Embryonic facial prominence (tissue), 1 donor: ENCODE measurements around the gene SYMPK.
A peak's percentile ranks its signal among the peaks of the same experiment; 100 is the strongest.
"Not testable (repeated sequence)": the region's sequence is repeated elsewhere in the genome, so short reads cannot be mapped to it uniquely, and the experiment has no call there.

Source experiments
- DNase-seq: peaks from one replicate; pipeline ENCODE4 v3.0.0-alpha.2; 2016; ENCODE audit errors: extremely low spot score

Gene SYMPK

DNA sequence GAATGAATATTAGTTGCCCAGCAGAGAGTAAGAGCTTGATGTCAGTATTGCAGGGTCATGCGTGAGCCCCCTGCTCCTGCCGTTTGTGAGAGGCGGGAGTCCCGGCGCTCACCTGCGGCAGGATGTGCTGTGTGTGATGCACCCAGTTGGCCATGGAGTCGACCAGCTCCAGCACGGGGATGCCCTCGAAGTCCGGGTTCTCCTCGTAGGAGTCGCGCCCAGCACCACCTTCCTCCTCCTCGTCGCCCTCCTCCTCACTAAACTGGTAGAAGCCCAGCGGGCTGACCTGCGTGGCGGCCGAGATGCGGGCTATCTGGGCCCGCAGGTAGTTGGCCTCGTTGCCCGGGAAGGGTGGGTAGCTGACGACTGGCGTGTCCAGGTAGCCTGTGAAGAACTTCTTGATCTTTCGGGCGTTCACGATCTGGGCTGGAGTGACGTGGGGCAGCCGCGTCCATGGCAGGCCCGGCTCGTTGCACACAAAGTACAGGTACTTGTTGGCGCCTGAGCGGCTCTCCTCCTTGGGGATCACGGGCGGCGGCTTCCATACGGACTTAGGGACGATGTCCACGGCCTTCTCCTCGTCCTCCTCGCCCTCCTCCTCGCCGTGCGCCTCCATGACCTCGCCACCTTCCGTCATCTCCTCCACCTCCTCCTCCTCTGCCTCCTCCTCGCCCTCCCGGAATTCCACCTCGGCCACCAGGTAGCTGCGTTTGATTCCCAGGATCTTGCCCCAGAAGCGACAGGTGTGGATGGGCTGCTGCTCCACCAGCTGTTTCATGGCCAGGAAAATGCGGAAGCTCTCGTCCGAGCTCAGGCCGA, 58.6 kb downstream of the SYMPK start:
- no peak for DNase-seq

DNA sequence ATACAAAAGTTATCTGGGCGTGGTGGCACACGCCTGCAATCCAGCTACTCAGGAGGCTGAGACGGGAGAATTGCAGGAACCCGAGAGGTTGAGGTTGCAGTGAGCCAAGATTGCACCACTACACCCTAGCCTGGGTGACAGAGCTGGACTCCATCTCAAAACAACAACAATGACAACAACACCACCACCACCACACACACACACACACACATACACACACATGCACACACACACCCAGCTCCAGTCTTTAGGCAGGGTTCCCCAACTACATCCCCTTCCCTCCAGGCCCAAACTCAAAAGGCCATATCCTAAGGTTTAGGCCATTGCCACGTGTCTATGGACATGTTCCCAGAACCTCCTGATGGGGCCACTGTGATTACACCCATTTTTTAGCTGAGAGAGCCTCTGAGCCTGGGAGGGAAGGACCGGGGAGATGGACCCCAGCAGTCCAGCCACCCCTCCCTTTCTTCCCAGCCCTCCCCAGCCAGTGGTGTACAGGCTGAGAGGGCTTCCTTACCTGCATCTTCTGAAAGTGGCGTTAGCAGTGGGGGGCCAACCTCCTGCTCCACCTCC, 61.3 kb downstream of the SYMPK start:
- DNase-seq, result no peak

DNA sequence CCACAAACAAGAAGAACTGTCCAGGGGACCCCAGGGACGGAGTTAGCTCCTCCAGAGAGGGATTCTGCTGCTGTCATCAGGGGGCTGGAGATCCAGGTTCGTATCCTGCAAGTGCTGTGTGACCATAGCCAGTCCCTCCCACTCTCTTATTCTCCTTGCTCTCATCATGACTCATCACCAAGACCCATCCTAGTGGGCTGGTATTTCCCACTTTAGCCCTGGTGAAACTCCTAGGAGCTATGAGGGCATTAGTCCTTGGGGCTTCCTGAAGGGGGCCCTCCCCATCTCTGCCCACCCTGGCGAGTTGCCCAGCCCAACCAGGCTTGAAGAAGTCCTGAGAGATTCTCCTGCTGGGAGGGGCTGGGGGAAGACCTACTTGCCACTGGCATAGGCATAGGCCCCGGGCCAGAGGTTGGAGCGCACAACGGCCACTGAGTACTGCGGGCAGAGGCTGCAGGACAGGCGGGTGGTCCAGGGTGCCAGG, 62.8 kb downstream of the SYMPK start:
- no peak for DNase-seq

DNA sequence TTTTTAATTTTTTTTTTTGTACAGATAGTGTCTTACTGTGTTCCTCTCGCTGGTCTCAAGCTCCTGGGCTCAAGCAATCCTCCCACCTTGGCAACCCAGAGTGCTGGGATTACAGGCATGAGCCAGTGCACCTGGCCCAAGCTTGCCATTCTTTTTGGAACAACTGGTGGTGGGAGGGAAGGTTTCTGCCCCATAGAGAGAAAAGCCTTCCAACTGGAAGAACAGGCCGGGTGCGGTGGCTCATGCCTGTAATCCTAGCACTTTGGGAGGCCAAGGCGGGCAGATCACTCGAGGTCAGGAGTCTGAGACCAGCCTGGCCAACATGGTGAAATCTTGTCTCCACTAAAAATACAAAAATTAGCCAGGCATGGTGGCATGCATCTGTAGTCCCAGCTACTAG, 63.4 kb downstream of the SYMPK start:
- DNase-seq, result not testable (repeated sequence)

DNA sequence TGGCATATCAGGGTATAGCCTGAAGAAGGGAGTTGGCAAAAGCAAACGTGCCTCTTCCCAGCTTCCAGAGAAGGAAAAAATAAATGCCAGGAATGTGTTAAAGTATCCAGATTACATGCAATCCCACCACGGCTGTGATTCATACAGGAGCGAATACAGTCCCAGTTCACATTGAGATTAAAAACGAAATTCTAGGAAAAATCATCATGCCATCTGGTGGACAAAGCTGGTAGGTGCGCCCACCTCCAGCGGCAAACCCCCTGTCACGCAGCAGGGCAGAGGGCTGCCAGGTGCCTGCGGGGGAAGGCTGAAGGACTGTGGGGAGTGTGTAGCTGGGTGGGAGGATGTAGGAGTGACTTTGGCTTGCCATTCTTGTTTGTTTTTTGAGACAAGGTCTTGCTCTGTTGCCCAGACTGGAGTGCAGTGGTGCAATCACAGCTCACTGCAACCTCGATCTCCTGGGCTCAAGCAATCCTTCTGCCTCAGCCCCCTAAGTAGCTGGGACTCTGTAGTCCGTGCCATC, 63.9 kb downstream of the SYMPK start:
- DNase-seq, result peak; percentile 37

DNA sequence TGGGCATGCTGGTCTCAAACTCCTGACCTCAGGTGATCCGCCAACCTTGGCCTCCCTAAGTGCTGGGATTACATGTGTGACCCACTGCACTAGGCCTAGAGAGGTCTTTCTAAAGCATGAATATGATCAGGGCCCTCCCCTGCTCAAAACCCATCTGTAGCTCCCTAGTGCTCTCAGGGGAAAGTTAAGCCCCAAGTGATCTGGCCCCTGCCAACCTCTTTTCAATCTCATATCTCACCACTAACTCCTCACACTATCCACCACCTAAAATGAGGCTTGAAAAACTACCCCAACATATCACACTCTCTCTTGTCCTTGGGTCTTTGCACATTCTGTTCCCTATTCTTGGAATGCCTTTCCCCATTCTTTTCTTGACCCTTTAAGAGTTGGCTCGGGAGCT, 68.3 kb downstream of the SYMPK start:
- no peak for DNase-seq

DNA sequence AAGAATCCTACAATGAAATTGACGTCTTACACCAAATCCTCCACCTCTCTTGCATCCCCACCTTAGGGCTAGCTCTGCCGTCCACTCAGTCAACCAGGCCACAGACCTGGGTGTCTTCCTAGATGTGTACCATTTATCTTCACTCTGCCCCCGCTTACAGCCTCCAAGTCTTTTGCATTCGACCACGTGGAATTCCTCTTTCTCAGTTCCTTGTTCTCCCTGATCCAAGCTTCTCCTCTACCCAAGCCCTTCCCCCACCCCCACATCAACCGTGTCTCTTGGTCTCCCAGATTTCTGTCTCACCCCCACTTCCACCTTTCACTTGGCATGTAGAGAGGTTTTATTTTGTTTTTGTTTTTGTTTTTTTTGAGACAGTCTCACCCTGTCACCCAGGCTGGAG, 69.1 kb downstream of the SYMPK start:
- no peak for DNase-seq

DNA sequence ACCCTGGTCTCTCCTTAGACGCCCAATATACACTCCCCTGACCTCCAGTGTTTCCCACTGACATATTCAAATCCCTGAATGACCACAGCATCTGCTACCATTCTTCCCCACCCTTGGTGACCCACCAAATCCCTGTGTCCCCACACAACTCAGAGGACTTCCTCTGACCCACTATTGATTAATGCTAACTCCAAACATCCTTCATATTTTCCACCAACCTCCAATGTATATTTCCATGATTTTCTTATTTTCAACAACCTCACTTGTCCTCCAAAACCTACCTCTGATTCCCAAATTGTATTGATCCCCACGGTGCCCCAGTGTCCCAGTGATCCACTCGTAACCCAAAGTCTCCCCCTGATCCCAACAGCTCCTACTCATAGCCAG, 69.8 kb downstream of the SYMPK start:
- no peak for DNase-seq

DNA sequence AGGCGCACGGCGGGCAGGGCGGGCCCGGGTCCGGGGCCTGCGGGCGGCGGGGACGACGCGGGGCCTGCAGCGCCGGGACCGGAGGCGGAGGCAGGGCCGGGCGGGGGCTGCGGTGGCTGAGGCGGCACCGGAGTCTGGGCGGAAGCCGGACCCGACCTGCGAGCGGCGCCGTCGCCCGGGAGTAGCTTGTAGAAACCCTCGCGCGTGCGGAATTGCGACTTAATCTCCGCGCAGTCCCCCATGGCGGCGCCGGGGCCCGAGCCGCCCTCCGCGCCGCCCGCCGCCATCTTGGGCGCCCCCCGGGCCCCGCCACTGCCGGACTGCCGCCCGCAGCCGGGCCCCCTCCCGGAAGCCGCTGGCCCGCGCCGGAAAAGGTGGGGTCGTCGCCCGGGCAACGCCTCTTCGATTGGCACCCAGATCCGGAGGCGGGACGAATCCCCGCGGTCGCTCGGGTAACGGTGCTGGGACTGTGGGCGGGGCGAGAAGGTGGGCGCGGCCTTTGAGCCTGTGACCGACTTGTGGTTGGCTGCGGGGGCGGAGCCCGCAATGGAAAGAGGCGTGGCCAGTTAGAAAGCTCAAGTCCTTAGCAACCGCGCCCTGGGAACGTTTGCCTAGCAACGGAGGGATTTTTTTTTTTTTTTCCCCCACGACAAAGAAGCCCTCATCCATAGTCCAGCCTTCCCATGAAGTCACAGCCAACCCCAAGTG, 70.3 kb downstream of the SYMPK start, which contains the start of gene DMWD:
TSS of gene DMWD (minus strand) at position 376 of the 708 bp plus-strand sequence. CDS start at position 287, 89 bp downstream.
- peak; percentile 97 for DNase-seq

DNA sequence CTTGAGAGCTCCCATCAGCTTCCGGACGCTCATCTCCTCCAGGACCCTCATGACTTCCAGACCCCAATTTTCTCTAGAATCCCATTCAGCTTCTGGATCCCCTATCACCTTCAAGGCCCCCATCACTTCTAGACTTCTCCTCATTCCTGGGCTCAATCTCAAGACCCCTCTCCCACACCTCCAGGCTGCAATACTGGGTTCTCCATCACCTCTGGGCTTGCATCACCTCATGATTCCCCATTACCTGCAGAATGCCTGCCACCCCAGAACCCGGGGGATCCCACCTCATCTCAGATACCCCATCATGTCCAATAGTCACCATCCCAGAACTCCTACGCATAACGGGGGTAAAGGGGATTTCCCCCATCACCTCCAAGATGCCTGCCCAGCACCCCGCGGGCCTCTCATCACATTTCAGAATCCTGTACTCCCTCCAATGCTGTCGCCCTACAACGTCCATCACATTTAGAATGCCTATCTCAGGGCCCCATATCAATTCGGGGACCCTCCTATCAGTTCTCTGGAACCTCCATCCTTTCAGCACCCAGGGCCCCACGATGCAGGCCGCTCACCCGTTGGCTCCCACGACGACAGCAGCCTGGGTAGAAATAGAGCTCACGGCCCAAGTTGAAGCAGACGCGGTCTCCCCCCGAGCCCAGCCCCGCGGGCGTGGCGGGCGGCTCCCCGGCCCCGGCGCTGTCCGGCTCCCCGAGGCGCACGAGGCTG, 71.0 kb downstream of the SYMPK start:
- no peak for DNase-seq

DNA sequence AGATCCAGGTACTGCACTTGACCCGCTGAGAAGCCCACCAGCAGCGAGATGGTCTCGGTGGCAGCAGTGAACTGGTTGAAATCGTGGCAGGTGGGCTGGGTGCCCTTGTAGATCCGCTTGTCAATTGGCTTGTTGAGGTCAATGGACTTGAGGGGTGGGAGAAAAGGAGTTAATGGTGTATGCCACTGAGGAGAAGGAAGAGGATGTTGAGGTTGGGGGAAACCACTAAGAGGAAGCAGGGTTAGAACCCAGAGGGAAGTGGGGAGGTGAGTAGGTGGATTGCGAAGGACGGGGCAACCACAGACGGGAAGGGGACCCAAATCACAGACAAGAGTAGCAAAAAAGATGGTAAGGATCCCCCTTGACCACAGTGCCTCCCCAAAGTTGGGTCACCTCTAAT, 72.0 kb downstream of the SYMPK start:
- no peak for DNase-seq

DNA sequence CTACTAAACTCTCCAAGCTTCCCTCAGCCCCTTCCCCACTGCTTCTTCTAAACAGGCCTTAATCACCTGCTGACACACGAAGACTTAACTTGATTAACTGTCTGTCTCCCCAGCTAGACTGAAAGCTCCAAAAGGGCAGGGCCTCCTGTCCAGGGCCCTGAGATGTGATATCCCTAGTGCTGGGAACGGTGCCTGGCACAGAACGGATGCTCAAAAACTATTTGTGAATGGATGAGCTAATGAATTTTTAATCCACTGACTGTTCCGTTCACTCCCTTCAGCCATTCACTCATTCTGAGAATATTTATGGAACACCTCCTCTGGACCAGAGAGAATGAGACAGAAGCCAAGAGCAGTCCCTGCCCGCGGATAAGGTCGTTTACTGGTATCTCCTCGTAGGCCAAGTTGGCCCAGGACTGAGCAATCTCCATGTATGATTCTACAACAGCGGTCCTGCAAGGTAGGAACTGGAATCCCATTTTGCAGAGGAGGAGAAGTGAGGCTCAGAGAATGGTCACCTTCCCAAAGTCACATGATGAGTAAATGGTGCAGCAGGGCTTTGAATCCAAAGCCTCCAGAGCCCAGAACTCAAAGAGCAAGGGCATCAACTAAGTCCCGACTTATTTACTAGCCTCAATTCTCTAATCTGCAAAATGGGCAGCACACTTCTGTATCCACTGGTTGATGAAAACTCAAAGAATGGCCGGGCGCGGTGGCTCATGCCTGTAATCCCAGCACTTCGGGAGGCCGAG, 73.7 kb downstream of the SYMPK start:
- DNase-seq, result no peak

DNA sequence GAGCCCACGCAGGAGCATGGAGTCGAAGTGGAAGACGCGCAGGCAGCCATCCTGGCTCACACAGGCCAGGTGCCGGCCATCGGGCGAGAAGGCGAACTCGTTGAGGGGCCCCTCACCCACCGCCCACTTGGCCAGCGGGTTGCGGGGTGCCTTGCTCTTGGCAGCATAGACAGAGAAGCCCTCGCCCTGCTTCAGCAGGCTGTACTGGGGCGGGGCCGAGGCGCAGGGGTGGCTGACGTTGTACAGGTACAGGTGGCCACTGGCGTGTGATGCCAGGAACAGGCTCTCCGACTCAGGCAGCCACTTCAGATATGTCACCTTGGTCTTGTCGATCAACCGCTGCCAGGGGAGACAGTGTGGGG, 76.4 kb downstream of the SYMPK start:
- DNase-seq, result no peak

DNA sequence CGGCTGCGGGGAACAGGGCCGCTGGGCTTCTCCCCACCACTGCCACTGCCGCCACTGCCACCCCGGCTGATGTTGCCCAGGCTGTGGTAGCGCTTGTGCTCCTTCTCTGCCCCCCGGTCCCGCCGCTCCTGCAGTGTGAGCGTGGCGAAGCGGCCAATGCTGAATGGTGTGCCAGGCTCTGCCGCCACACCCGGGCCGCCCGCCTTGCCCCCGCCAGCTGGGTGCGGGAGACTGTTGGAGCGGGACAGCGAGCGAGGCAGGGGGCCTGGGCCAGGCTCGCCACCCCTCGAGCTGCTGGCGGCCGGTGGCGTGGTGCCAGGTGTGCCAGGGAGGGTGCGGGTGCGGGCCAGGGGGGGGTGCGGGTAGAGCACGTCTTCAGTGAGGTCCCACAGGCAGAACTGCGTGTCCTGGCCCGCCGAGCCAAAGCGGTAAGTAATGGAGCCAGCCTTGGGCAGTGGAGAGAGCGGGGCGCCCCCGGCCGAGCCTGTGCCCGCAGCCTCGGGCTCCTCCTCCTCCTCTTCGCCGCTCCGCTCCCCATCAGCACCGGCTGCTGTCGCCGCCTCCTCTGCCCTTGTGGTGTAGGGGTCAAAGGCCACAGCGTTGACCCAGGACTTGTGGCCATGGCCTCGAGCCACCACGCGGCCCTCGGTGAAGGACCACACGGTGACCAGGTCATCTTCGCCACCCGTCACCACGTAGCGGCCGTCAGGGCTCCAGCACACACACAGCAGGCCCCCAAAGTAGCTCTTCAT, 77.0 kb downstream of the SYMPK start:
- DNase-seq, result no peak

DNA sequence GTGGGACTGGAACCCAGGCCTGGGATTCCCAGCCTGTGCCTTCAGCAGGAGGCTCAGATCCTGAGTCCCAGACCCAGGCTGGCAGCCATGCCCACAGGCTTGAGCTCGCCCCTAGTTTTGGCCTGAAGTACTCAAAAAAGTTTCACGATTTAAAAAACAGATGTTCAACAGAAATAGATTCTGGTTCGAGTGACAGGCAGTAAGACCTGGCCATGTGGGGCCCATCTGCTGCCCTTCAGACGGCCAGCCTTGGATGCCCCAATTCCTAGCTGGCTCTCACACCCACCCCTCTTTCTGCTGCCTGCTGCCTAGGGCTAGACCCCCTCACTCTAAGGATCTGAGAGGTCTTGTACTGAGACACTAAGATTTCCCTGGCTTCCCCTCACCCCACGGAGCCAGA, 77.8 kb downstream of the SYMPK start:
- no peak for DNase-seq

DNA sequence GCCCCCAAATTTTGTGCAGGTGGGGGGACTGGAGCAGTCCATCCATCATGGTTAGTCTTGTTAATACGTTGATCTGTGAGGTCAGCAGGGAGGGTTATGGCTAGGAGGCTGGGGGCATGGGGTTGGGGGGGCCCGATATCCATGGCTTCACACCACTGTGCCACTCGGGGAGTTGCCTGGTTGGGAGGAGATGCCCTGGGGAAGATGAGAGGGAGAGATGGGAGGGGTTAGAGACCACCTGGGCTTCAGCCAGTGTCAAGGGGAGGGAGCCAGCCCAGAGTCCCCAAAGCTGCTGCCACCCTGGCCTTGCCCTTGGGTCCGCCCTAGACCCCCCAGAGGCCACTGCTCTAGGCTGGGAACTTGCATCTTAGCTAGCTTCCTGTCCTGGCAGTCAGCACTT, 78.9 kb downstream of the SYMPK start:
- DNase-seq, result no peak

DNA sequence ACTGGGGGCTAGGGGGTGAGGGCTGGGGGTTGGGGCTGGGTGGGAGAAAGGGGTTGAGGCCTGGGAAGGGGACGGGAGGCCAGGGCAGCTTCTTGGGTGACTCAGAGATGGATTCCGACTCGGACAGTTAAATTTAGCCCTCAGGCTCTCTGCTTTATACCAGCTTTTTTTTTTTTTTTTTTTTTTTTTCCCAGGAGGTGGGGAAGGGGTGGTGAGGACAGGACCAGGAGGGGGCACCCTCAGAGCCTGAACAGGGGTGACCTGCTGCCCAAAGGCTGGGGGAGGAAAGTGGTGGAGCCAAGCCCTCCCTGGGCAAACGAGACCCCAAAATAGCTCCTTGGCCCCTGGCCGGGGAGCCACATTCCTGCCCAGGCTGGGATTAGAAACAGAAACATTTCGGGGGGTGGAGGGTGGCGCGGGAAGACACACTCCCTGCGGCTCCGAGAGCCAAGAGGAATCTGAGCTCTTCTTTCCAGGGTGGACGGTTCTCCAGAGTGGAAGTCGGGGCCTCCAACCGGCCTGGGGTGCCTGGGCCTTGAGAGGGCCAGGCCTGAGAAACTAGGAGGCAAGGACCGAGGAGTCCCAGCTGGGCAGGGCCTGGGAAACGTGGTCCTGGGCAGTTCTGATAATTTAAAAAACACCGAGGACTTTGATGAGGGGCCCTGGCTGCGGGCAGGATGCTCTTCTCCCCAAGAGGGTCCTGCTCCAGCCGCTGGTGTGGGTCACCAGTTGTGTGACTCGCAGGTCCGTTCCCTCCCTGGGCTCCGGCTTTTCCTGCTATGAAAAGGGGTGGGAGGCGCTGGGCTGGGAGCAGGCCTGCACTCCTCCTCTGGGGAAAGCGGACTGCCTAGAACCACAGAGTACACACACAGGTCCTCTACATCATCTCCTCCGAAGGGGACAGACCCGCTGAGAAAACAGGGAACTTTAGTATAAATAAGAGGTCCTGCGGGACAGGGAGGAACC, 79.8 kb downstream of the SYMPK start:
- DNase-seq, result no peak

DNA sequence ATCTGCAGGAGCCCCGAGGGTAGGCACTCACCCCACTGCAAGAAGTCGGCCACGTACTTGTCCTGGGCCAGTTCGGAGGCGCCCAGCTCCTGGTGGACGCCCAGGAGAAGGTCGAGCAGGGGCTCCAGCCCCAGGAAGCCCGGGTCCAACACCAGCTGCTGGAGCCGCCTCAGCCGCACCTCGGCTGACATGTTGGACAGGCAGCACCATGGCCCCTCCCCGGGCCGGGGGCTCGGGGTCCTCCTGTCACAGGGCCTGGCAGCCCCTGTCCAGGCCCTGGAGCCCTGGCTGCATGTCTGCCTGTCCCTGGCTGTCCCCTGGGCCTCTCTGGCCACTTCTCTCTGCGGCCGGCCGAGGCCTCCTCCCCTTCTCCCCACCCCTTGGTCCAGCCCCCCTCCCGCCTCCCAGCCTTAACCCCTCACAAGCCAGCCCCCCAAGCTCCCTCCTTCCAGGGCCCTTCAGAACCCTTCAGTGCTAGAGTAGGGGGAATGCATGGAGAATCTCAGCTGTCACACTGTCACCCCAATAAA, 80.7 kb downstream of the SYMPK start, which contains the start of gene DMPK:
TSS of gene DMPK (minus strand) at position 329 of the 530 bp plus-strand sequence. CDS start at position 191, 138 bp downstream.
- DNase-seq, result no peak
